Mononuclear cell (primary cell): Measurements from ENCODE around the gene MESD. TPM values are rescaled to one million over a fixed set of nuclear protein-coding genes. Genes with fewer than 3 reads are reported as not detected.

Experiments
- H3K27me3 ChIP-seq: 2 replicates; pipeline ENCODE4 v1.6.0; 2011; ENCODE audit warnings: low read length, control low read depth; ENCODE audit not compliant: insufficient read depth
- H3K4me1 ChIP-seq: 2 replicates; pipeline ENCODE4 v1.5.1; 2011; ENCODE audit warnings: mild to moderate bottlenecking, low read length, control low read depth; ENCODE audit not compliant: insufficient read depth
- H3K4me3 ChIP-seq: 2 replicates; pipeline ENCODE4 v1.5.1; 2011; ENCODE audit warnings: mild to moderate bottlenecking, low read length, moderate library complexity
- H3K9me3 ChIP-seq: 2 replicates; pipeline ENCODE4 v1.5.1; 2011; ENCODE audit warnings: low read depth, mild to moderate bottlenecking, control low read depth, low read length
- total RNA-seq: library from RNA; depleted of rRNA; stranded (reverse); fragments of >200 nt; gene quantifications from one replicate; pipeline ENCODE4 v1.2.3, GENCODE V29; 2012

Gene MESD
- total RNA-seq, 1 donor: 8.6 TPM

DNA sequence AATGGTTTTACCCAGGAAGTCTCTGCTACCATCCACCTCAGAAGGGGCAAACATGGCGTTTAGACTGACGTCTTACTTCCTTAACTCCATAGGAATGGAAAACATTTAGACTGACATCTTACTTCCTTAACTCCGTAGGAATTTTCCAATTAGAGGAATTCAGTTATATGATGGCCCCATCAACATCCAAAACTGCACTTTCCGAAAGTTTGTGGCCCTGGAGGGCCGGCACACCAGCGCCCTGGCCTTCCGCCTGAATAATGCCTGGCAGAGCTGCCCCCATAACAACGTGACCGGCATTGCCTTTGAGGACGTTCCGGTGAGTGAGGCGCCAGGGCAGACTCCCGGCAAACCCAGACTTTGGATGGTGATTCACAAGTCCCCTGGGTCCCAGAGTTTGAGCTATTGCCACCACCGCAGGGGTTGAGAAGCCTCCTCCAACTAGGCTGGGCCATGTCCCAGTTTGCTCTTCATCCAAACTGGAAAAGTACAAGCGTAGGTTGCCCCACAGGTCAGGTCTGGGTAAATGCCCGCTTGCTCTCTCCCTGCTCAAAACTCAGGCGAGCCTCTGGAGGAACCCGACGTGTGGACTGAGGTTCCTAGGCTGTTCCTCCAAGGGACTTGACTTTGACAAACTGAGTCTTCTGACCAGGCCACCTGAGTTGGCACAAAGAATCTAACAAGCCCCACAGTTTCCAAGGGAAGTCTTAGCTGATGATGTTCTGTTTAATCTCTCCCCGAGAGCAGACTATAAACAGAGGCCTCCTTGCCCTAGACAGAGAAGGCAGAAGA is 57.7 kb downstream of the MESD start:
- H3K4me3 ChIP-seq: no peak overlapping the region
- no peaks in the 10 kb centered on the region for H3K4me1 ChIP-seq
- H3K9me3 ChIP-seq: no peaks in the 10 kb centered on the region
- no peaks in the 10 kb centered on the region for H3K27me3 ChIP-seq

DNA sequence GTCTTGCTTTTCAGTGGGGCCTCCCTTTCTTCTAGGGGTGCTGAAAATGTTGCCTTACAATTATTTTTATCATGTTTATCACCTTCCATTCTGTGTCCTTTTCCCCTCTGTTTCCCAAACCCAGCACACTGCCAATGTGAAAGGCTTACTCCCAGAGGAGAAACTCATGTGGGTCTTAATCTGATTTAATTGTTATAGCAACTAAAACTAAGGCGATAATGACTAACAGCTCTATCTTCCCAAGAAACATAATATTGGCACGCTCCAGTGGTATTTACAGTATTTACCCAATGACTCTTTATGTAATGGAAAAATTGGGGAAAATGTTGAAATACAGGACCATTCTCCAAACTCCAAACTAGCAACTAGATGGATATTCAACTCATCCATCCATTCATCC is 58.4 kb downstream of the MESD start:
- Histone ChIP-seq H3K4me3 (no peak overlapping the region), H3K4me1 (no peaks in the 10 kb centered on the region), H3K9me3 (no peaks in the 10 kb centered on the region), H3K27me3 (no peaks in the 10 kb centered on the region)

DNA sequence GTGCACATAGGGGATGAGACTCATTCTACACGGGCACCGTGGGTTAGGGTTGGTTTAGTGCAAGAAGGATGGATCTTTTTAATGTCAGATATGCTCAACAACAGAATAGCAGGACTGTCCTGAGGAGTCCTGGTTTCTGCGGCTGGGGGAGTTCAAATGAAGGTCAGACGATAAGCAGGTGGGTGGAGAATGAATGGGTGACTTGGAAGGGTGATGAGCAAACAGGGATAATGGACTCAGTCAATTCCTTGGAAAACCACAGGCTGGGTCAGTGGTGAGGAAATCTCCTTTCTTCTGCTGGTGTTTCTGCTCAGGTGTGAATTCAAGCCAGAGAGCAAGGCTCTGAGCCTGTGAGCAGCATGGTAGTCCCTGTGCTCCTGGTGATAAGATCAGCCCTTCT is 59.9 kb downstream of the MESD start:
- H3K4me3 ChIP-seq: no peak overlapping the region
- no peaks in the 10 kb centered on the region for H3K9me3 ChIP-seq
- H3K4me1 ChIP-seq: no peaks in the 10 kb centered on the region
- no peaks in the 10 kb centered on the region for H3K27me3 ChIP-seq

DNA sequence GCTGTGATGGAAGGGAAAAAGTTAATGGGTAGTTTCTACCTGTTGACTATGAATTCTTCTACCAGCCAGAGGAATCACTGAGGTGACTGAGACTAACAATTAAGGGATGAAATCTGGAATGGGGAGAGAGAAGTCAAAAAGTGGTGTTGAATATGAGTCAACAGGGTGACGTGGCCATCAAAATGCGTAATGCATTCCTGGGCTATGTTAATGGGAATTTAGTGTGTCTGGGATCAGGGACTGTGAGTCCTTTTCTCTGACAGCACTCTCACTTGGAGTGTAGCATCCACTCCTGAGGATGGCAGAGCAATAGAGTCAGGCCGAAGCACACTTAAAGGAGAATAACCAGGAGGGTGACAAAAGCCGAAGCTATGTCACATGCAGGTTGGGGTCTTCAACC is 60.4 kb downstream of the MESD start:
- no peaks in the 10 kb centered on the region for H3K27me3 ChIP-seq
- H3K9me3 ChIP-seq: no peaks in the 10 kb centered on the region

DNA sequence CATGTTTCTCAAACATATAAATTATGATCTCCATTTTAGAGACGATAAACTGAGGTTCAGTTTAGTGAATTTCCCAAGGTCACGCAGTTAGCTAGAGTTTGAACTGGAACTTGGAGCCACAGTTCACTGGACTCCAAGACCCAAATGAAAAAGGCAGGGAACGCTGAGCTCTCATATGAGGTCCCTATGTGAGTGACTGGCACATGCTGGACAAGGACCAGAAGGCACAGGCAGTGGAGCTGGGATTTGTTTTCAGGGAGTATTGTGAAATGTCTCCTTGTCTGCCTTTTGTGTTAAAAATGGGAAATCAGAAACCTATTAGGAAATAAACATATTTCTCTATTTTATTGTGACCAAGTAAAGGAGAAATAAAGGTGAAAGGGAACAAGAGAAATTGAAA is 63.5 kb downstream of the MESD start:
- no peaks in the 10 kb centered on the region for H3K9me3 ChIP-seq
- no peak overlapping the region for H3K4me3 ChIP-seq
- H3K4me1 ChIP-seq: no peaks in the 10 kb centered on the region
- no peaks in the 10 kb centered on the region for H3K27me3 ChIP-seq

More for the DNA sequence above, 60.4 kb downstream of the MESD start:
- Histone ChIP-seq H3K4me1 (no peaks in the 10 kb centered on the region), H3K4me3 (no peak overlapping the region)

DNA sequence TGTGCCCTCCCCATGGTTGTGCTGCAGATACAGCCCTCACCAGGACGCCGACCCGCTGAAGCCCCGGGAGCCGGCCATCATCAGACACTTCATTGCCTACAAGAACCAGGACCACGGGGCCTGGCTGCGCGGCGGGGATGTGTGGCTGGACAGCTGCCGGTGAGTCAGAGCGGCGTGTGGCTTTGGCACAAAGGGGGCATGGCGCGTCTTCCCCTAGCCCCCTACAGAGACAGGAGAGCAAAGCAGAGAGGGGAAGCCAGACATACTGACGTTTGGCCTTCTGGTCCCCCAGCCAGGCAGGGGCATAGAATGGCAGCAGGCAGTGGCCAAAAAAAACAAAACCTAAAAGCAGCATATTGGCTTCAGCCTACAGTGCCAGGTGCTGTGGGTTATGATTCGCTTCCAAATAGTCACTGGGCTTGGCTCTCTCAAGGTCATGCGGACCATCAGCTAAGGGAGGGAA is 64.0 kb downstream of the MESD start:
- H3K9me3 ChIP-seq: no peaks in the 10 kb centered on the region
- H3K27me3 ChIP-seq: no peaks in the 10 kb centered on the region
- H3K4me1 ChIP-seq: no peaks in the 10 kb centered on the region
- H3K4me3 ChIP-seq: no peak overlapping the region

DNA sequence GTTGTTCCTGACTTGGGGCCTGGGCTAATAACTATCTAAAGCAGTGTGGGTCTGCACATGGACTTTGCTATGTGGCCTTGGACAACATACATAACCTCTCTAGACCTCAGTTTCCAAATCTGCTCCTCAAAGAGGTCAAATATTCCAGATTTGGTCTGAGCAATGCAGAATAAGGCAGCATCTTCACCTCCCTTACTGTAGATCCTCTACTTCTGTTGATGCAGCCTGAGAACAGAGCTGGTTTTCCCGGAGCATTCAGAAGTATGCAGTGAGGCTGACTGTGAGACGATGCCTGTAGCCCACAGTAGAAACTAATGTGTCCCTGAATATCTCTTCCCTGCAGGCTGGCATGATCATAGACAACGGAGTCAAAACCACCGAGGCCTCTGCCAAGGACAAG is 65.3 kb downstream of the MESD start:
- H3K4me1 ChIP-seq: no peaks in the 10 kb centered on the region
- H3K27me3 ChIP-seq: no peaks in the 10 kb centered on the region
- H3K4me3 ChIP-seq: no peak overlapping the region
- no peaks in the 10 kb centered on the region for H3K9me3 ChIP-seq

DNA sequence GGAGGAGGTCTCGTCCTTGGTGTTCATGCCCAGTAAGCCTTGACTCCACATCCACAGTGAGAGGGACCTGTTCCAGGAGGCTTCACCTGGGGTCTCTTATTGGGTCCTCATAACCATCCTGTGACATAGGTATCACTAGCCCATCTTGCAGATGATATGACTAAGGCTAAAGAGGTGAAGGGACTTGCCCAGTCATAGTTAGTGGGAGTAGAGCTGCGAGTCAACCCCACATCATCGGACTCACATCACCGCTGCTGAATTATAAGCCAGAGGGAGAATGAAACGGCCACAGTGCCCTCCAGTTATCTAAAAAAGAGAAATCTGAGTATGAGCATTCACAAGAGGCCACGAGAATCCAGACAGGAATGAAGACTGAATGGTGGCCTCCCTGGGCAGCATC is 66.0 kb downstream of the MESD start:
- no peaks in the 10 kb centered on the region for H3K27me3 ChIP-seq
- H3K4me3 ChIP-seq: no peak overlapping the region
- H3K9me3 ChIP-seq: no peaks in the 10 kb centered on the region
- H3K4me1 ChIP-seq: no peaks in the 10 kb centered on the region

DNA sequence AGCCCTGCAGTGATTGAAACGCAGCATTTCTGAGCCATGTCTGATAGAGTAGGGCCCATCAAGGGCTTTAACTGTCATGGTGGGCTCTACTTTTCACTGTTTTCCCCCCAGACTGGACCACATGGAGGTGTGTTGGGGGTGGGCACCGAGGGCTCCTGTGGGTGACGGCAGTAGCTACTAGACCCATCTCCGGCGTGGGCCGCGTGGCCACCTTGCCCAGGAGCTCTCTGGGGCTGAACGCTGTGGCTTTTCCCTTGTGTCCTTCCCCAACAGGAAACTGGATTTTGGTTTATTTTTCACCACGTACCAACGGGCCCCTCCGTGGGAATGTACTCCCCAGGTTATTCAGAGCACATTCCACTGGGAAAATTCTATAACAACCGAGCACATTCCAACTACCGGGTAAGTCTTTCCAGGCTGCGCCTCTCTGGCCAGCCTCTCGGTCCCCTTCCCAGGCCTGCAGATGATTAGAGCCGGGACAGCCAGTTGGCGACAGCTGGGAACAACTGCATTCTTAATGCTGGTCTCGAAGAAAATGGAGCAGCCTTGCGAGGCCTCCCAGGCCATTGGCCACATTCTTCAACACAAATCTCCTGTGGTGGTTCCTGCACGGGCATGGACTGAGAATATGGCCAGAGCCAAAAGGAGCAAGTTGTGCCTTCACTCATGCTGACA is 67.7 kb downstream of the MESD start:
- Histone ChIP-seq H3K9me3 (no peaks in the 10 kb centered on the region), H3K4me1 (no peaks in the 10 kb centered on the region), H3K4me3 (no peak overlapping the region), H3K27me3 (no peaks in the 10 kb centered on the region)

DNA sequence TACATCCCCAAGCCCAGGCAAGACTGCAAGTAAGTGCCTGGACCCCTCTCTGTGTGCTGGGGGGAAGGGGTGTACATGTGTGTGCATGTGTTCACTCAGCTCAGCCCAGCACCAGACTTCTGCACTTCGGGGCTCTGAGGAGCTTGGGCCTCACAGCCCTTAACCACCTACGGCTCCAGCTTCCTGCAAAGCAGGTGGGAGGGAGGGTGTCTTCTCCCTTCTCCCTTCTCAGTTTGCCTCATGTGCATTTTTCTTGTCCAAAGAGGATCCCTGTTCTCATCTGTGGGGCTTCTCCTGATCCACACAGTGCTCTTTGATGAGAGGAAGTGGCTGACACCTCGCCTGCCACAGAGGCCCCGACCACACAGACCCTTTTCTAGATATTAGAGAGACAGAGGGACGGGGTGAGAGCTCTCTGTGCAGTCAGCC is 69.3 kb downstream of the MESD start:
- Histone ChIP-seq H3K27me3 (no peaks in the 10 kb centered on the region), H3K9me3 (no peaks in the 10 kb centered on the region), H3K4me3 (no peak overlapping the region), H3K4me1 (no peaks in the 10 kb centered on the region)

DNA sequence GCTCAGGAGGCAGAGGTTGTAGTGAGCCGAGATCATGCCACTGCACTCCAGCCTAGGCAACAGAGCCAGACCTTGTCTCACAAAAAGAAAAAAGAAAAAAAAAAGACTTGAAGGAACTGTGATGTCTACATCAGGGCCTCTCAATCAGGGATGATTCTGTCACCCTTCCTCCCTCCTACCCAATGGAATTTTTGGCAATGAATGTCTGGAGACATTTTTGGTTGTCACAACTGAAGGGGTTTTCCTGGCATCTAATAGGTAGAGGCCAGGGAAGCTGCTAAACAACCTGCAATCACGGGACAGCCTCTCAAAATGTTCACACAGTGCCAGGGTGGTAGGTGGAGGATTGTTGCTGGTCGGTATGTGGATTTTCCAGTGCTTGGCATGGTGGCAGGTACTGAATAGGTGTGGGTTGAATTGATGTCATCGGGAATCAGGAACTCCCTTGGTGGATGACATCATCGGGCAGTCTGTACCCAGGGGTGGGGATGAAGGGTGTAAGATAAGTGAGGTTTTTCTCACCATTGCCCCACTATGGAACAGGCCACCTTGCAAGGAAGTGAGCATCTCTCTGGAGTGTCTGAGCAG is 71.3 kb downstream of the MESD start:
- H3K4me3 ChIP-seq: no peak overlapping the region
- no peaks in the 10 kb centered on the region for H3K4me1 ChIP-seq
- no peaks in the 10 kb centered on the region for H3K9me3 ChIP-seq
- no peaks in the 10 kb centered on the region for H3K27me3 ChIP-seq

DNA sequence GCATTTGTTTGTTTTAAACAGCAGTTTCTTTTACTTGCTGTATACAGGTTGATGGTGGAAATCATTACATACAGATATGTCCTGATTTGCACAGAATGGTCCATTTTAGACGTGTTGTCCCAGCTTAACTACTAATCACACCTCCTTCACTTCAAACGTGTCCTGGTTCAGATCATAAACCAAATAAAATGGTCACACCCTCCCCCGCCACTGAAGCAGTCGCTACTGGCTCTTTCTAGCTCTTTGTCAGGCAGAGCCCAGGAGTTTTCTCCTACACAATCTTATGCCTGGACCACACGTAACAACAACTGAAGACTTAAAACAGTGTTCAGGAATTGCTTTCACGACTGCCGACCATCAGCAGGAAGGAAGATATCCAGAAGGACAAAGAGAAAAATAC is 73.6 kb downstream of the MESD start:
- no peaks in the 10 kb centered on the region for H3K27me3 ChIP-seq
- H3K4me3 ChIP-seq: no peak overlapping the region
- H3K9me3 ChIP-seq: no peaks in the 10 kb centered on the region
- no peaks in the 10 kb centered on the region for H3K4me1 ChIP-seq

DNA sequence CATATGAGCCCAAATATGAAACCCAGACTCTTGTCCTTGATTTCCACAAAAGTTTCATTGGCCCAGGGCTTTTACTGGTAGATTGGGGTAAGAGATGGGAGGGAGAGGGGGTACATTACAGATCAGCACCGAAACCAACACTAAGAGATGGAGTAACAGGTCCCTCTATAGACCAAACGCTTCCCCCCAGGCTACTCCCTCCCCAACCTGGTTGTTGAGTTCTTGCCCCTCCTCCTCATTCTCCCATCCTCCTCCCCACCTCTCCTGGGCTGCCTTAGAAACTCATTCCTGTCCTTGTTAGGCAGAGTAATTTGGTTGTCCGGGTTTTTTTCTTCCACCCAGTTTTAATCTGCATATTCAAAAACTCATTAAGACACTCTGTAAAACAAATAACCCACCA is 74.1 kb downstream of the MESD start:
- H3K27me3 ChIP-seq: no peaks in the 10 kb centered on the region
- H3K4me1 ChIP-seq: no peaks in the 10 kb centered on the region
- H3K9me3 ChIP-seq: no peaks in the 10 kb centered on the region
- no peak overlapping the region for H3K4me3 ChIP-seq

DNA sequence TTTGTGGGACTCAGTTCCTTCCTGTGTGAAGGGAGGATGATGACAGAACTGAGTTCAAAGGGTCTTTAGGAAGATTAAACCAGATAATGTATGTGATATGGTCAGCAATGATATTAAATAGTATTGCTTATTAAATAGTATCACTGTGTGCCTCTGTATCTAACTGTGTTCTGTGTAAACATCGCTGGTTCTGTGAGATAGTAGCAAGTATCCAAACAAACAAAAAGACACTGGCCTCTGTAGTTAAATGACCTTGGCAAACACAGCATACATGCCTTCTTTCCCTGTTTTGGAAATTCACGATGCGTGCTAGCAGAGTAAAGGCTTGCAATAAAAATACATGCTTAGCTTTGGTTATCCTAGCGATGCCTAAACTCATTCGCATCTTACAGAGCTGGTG is 76.1 kb downstream of the MESD start:
- no peaks in the 10 kb centered on the region for H3K27me3 ChIP-seq
- H3K4me3 ChIP-seq: no peak overlapping the region
- no peaks in the 10 kb centered on the region for H3K4me1 ChIP-seq
- no peaks in the 10 kb centered on the region for H3K9me3 ChIP-seq

DNA sequence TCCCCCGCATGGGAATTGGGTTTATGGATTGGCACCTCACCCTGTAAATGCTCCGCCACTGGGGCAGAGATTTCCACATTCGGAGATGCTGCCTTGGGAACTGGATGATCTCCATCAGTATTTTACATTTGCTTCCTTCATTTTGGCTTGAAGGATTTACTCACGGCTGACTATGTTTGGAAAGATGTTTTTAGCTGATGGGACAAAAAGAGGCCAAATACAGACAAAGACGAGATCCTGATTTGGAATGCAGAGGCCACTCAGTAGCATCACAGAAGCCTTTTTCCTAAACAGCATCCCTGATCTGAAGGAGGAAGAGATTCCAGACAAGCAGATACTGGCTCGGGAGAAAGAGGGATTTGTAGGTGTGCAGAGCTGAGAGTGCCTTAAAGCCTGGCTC is 76.9 kb downstream of the MESD start:
- H3K27me3 ChIP-seq: no peaks in the 10 kb centered on the region
- no peaks in the 10 kb centered on the region for H3K4me1 ChIP-seq
- no peak overlapping the region for H3K4me3 ChIP-seq
- H3K9me3 ChIP-seq: no peaks in the 10 kb centered on the region
